Pancreas (tissue), 10 donors: ENCODE data around the gene CCDC89. TPM values are rescaled to one million over a fixed set of nuclear protein-coding genes. Genes with fewer than 3 reads are reported as not detected.
A peak's percentile ranks its signal among the peaks of the same experiment; 100 is the strongest.

Experiments used
- ATAC-seq, 4 donors: fragments of 200-7000 bp; cut with Tn5 transposase; one replicate each; pipeline versions ENCODE4 v1.8.0 to v1.9.1; 2020; ENCODE audit warnings: mild to moderate bottlenecking in 4 of 4, moderate library complexity in 4 of 4
- DNase-seq, 6 donors: peaks; one replicate each; pipeline ENCODE4 v3.0.0-alpha.2; 2020
- FAIRE-seq: peaks from 2 replicates; lab custom pipeline; 2012; peaks lifted over from hg19 to GRCh38; lab: Jason Lieb, UNC
- H3K27ac ChIP-seq, 4 donors: fragments of 200-600 bp; sonication (generic); 1 replicate in 3 of 4; 2 replicates in 1 of 4; pipeline versions ENCODE4 v1.5.0 to v1.8.0; 2020
- H3K27me3 ChIP-seq, 4 donors: fragments of 200-600 bp; one replicate each; pipeline ENCODE4 v1.8.0; 2021
- H3K36me3 ChIP-seq, 3 donors: fragments of 200-600 bp; sonication (generic) in 1 of 3; one replicate each; pipeline versions ENCODE4 v1.5.0 to v1.8.0; 2020 to 2021
- H3K4me1 ChIP-seq, 3 donors: fragments of 200-600 bp; one replicate each; pipeline ENCODE4 v1.8.0; 2021
- H3K4me3 ChIP-seq, 4 donors: fragments of 200-600 bp; sonication (generic) in 2 of 4; one replicate each; pipeline versions ENCODE4 v1.5.0 to v1.8.0; 2020 to 2021
- H3K9me3 ChIP-seq, 4 donors: fragments of 200-600 bp; one replicate each; pipeline ENCODE4 v1.8.0; 2021
- CTCF ChIP-seq, 4 donors: fragments of 200-600 bp; sonication (generic) in 3 of 4; IDR thresholded peaks; one replicate each; pipeline versions ENCODE4 v1.5.0 to v1.8.0; 2021; ENCODE audit warnings: antibody characterized with exemption in 4 of 4
- WGBS, 2 donors: extraction: QIAGEN DNeasy Blood & Tissue Kit; methylation state at CpG; one replicate each; pipeline ENCODE4 v1.1.7; 2013; 5-methylcytosine and 5-hydroxymethylcytosine counted together
- intact Hi-C, 3 donors: fragments of 100-400 bp; cut with DNase I; formaldehyde crosslinking; loops; one replicate each; pipeline versions ENCODE4 v1.11.1 to v1.14.2; 2022
- polyA plus RNA-seq, 2 donors: library from polyadenylated mRNA; stranded (reverse); fragments of 200-250 nt; gene quantifications; one replicate each; pipeline ENCODE4 v1.2.3, GENCODE V29; 2013
- total RNA-seq, 6 donors: library from RNA; stranded (reverse); fragmentation: NEBNext Ultra II Directional in 4 of 6; extraction: Animal tissue kit (Norgen Biotek cat#: 25700) in 4 of 6; gene quantifications; one replicate each; pipeline versions ENCODE4 v1.2.1 to v1.2.4, GENCODE V29; 2021 to 2023
- donor health status: healthy with polysubstance abuse.
- donor health status: DM: no; HTN: no; CAD: no; lungs with moderate emphysema.
- donor health status: DM: no; HTN: no; CAD: no.
- donor health status: control.
- donor health status: control.
- donor health status: Bipolar disorder and iron deficiency.
- donor health status: DM: yes; HTN: yes; CAD: no.
- donor health status: DM: no; HTN: no; CAD: no.
- donor health status: DM: no; HTN: no; CAD: no.
- donor health status: DM: yes; HTN: yes; CAD: no.

The CCDC89 gene
- total and polyA plus RNA-seq, 8 donors, result 0.11 to 0.62 (median 0.21) TPM; not detected in 4

- peak; percentile 86 to 95 (median 91) for DNase-seq
- no peaks in the 10 kb centered on the region for H3K9me3 ChIP-seq
- peak within 1 kb of the TSS; percentile 41 to 61 (median 49) for H3K4me3 ChIP-seq
- ATAC-seq, result peak; percentile 98 to 100 (median 98)
- intact Hi-C loops, result no loop called here
- peak; percentile 26 for FAIRE-seq
- H3K27ac ChIP-seq, result peak within 1 kb of the TSS; percentile 68 to 87 (median 77)
- WGBS, 2 donors, result 0% methylated on average over 33 of the region's 33 CpGs
- H3K27me3 ChIP-seq, result no peaks in the 10 kb centered on the region
- H3K36me3 ChIP-seq, result no peaks in the 10 kb centered on the region
- no peak for TF ChIP-seq CTCF (IDR thresholded peaks at IDR 0.05)
- peaks cover 7 to 22% (median 16%) of the 10 kb centered on the region in 3 donors for H3K4me1 ChIP-seq
Observed at GRCh38 chr11:85647604-85648299, 38.2 kb downstream of the CCDC89 start, which contains the start of gene TMEM126A. Gene TMEM126A (plus strand): TSS chr11:85647967. CDS start chr11:85650256, 2,289 bp downstream.

GRCh38 chr11:85647078-85647477 is 38.9 kb downstream of the CCDC89 start:
- FAIRE-seq, result no peak
- Histone ChIP-seq H3K27ac (peak overlapping the region; percentile 68 to 87 (median 77)), H3K4me1 (peaks cover 7 to 22% (median 15%) of the 10 kb centered on the region in 3 donors), H3K27me3 (no peaks in the 10 kb centered on the region), H3K4me3 (peak overlapping the region; percentile 41 to 61 (median 49)), H3K36me3 (no peaks in the 10 kb centered on the region), H3K9me3 (no peaks in the 10 kb centered on the region)
- intact Hi-C loops, result no loop called here
- 8 to 10% methylated on average over 2 of the region's 2 CpGs for WGBS, 2 donors
- ATAC-seq, result peak; percentile 2 to 36 (median 16)
- DNase-seq, result no peak
- TF ChIP-seq CTCF (IDR thresholded peaks at IDR 0.05), result no peak

DNA sequence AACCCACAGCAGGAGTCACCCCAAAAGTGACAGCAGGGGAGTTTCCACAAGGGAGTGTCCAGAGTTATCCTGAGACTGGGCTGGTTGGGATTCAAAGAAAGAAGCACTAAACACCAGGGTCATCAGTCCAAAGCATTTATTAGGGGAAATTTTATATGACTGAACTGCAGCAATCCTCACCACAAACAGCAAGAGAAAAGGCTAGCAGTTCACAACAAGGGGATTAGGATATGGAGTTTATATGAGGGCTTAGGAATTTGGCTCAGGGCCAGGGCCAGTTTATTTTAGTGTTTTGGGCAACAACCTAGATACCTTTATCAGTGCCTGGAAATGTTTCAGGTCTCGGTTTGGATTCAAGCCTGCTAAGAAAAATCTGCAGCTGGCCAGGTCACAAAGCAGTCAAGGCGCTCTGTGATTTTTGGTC is 42.8 kb downstream of the CCDC89 start:
- no peak for TF ChIP-seq CTCF (IDR thresholded peaks at IDR 0.05)
- Histone ChIP-seq H3K4me1 (peaks cover 7% of the 10 kb centered on the region in 3 donors), H3K27ac (no peak overlapping the region), H3K4me3 (no peak overlapping the region), H3K9me3 (no peaks in the 10 kb centered on the region), H3K36me3 (no peaks in the 10 kb centered on the region), H3K27me3 (no peaks in the 10 kb centered on the region)
- WGBS, 2 donors, result 16 to 18% methylated on average over 2 of the region's 2 CpGs
- FAIRE-seq (no peak), ATAC-seq (no peak), DNase-seq (peak in 2 of 6 donors; percentile 31 to 34)
- intact Hi-C loops, result no loop called here

DNA sequence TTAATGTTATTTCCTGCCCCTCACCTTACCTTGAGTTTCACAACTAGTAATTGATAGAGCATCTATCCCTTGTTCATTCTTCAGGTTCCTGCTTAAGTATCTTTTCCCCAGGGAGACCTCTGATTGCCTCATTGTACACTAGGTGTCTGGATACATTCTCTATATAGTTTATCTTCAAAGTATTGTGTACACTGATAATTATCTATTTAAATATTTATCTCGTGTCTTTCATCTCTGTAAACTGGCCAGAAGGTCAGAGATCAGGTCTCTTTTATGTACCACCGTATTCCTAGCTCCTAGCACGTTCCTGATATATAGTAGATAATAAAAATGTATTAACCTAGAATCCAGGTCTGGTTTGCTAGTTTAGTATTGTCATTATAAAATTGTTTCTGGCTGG is 51.2 kb downstream of the CCDC89 start:
- intact Hi-C loops, result no loop called here
- DNase-seq (no peak), FAIRE-seq (no peak), ATAC-seq (no peak)
- Histone ChIP-seq H3K27ac (no peak overlapping the region), H3K9me3 (no peaks in the 10 kb centered on the region), H3K4me1 (peaks cover 0 to 7% (median 0%) of the 10 kb centered on the region in 3 donors), H3K27me3 (no peaks in the 10 kb centered on the region), H3K36me3 (peaks cover 0 to 22% (median 0%) of the 10 kb centered on the region in 3 donors), H3K4me3 (no peak overlapping the region)
- TF ChIP-seq CTCF (IDR thresholded peaks at IDR 0.05), result no peak
- WGBS, 2 donors, result 61% methylated on average over 3 of the region's 3 CpGs

Other genes with a start within 250 kb of the CCDC89 start
- 1 to 10 TPM; 2.5 to 5.4 (median 4.5) TPM for gene DLG2, start 58.9 kb downstream of the CCDC89 start, total RNA-seq
- 1 to 10 TPM; 1.2 to 2.2 TPM for gene DLG2, start 58.9 kb downstream of the CCDC89 start, polyA plus RNA-seq
- gene TMEM126B, start 57.6 kb downstream of the CCDC89 start, total RNA-seq, result 10 to 100 TPM in 5 of 6 donors, 1 to 10 TPM in 1; 9.7 to 25.0 (median 15.3) TPM
- gene TMEM126B, start 57.6 kb downstream of the CCDC89 start, polyA plus RNA-seq, result 10 to 100 TPM; 34.1 to 39.3 TPM
- gene TMEM126A, start 38.2 kb downstream of the CCDC89 start, total RNA-seq, result 10 to 100 TPM in 5 of 6 donors, 1 to 10 TPM in 1; 9.6 to 18.2 (median 13.7) TPM
- 10 to 100 TPM; 26.7 to 27.8 TPM for gene TMEM126A, start 38.2 kb downstream of the CCDC89 start, polyA plus RNA-seq
- gene CREBZF, start 21.1 kb downstream of the CCDC89 start, total RNA-seq, result 10 to 100 TPM; 13.7 to 25.8 (median 20.2) TPM
- gene CREBZF, start 21.1 kb downstream of the CCDC89 start, polyA plus RNA-seq, result 10 to 100 TPM; 41.4 to 41.6 TPM
- 10 to 100 TPM in 1 of 6 donors, 1 to 10 TPM in 5; 2.8 to 12.2 (median 4.1) TPM for gene SYTL2, start 124.9 kb upstream of the CCDC89 start, total RNA-seq
- 1 to 10 TPM; 2.5 to 4.1 TPM for gene SYTL2, start 124.9 kb upstream of the CCDC89 start, polyA plus RNA-seq
- gene CCDC83, start 169.2 kb upstream of the CCDC89 start, total RNA-seq, result not detected
- not detected for gene CCDC83, start 169.2 kb upstream of the CCDC89 start, polyA plus RNA-seq